HepG2 (cell line): Measurements from ENCODE around the gene GART. TPM values are rescaled to one million over a fixed set of nuclear protein-coding genes. Genes with fewer than 3 reads are reported as not detected.
A peak's percentile ranks its signal among the peaks of the same experiment; 100 is the strongest.

Experiments
- EHMT2 ChIP-seq: fragments of 200-600 bp; sonication (generic); IDR thresholded peaks from 2 replicates; pipeline ENCODE4 v1.7.0; 2017; ENCODE audit warnings: antibody characterized with exemption, low read depth, low read length, borderline replicate concordance
- GFI1 ChIP-seq: sonication (generic); formaldehyde crosslinking; IDR thresholded peaks from 2 replicates; pipeline ENCODE4 v1.5.0; 2020; ENCODE audit warnings: missing genetic modification reagents, mild to moderate bottlenecking, borderline replicate concordance
- KMT2A ChIP-seq: sonication (generic); formaldehyde crosslinking; IDR thresholded peaks from 2 replicates; pipeline ENCODE4 v1.4.0; 2020; ENCODE audit warnings: missing genetic modification reagents
- NKX3-1 ChIP-seq: sonication (generic); formaldehyde crosslinking; IDR thresholded peaks from 2 replicates; pipeline ENCODE4 v1.5.0; 2020; ENCODE audit warnings: missing genetic modification reagents
- SNRNP70 ChIP-seq: fragments of 200-400 bp; formaldehyde crosslinking; IDR thresholded peaks from 2 replicates; pipeline ENCODE4 v1.6.1; 2017; ENCODE audit warnings: mild to moderate bottlenecking, low read depth, low read length, moderate library complexity
- SUZ12 ChIP-seq: fragments of 150-350 bp; IDR thresholded peaks from 2 replicates; pipeline ENCODE4 v1.6.1; 2014; ENCODE audit warnings: low read depth, low read length
- ZFP36L1 ChIP-seq: sonication (generic); formaldehyde crosslinking; IDR thresholded peaks from 2 replicates; pipeline ENCODE4 v1.8.0; 2022; ENCODE audit warnings: mild to moderate bottlenecking, missing genetic modification reagents, moderate library complexity
- ZNF350 ChIP-seq: sonication (generic); formaldehyde crosslinking; IDR thresholded peaks from 2 replicates; pipeline ENCODE4 v1.4.0; 2020; ENCODE audit warnings: mild to moderate bottlenecking, low read depth, missing genetic modification reagents, borderline replicate concordance
- ZNF543 ChIP-seq: sonication (generic); formaldehyde crosslinking; IDR thresholded peaks from 2 replicates; pipeline ENCODE4 v1.4.0; 2020; ENCODE audit warnings: mild to moderate bottlenecking, missing genetic modification reagents
- ZNF558 ChIP-seq: sonication (generic); formaldehyde crosslinking; IDR thresholded peaks from 2 replicates; pipeline ENCODE4 v1.9.0; 2022; ENCODE audit warnings: mild to moderate bottlenecking, missing genetic modification reagents, borderline replicate concordance
- ZNF605 ChIP-seq: sonication (generic); formaldehyde crosslinking; IDR thresholded peaks from 2 replicates; pipeline ENCODE4 v1.8.0; 2022; ENCODE audit warnings: mild to moderate bottlenecking, missing genetic modification reagents
- ZNF660 ChIP-seq: sonication (generic); formaldehyde crosslinking; IDR thresholded peaks from 2 replicates; pipeline ENCODE4 v1.5.1; 2020; ENCODE audit warnings: mild to moderate bottlenecking, low read depth, missing genetic modification reagents, borderline replicate concordance
- polyA plus RNA-seq, 8 experiments: library from polyadenylated mRNA; depleted of rRNA in 3 of 8; stranded (reverse) in 7 of 8; unstranded in 1 of 8; fragments of >200 nt; fragmentation: Illumina TruSeq in 4 of 8; extraction: Trizol in 4 of 8; gene quantifications; 2 replicates each; pipeline versions ENCODE4 v1.2.1 to v1.2.3, GENCODE V29; 2011 to 2016; ENCODE audit warnings: low read depth in 4 of 8, missing spikeins in 1 of 8, mixed read lengths in 1 of 8; ENCODE audit not compliant: insufficient read depth in 1 of 8
- total RNA-seq, 5 experiments: library from RNA; depleted of rRNA; stranded (reverse); fragments of >200 nt; fragmentation: Illumina TruSeq; extraction: Trizol; gene quantifications; 2 replicates each; pipeline ENCODE4 v1.2.3, GENCODE V29; 2016; ENCODE audit warnings: low read depth in 1 of 5
- TF ChIP-seq, protein P1 (sequence below): sonication (generic); formaldehyde crosslinking; conservative IDR thresholded peaks from 2 replicates; pipeline ENCODE4 v1.4.0; 2020; ENCODE audit warnings: missing genetic modification reagents
- TF ChIP-seq, protein P2 (sequence below): sonication (generic); formaldehyde crosslinking; conservative IDR thresholded peaks from 2 replicates; pipeline ENCODE4 v1.4.0; 2020; ENCODE audit warnings: mild to moderate bottlenecking, missing genetic modification reagents, moderate library complexity
- TF ChIP-seq, protein P3 (sequence below): sonication (generic); formaldehyde crosslinking; IDR thresholded peaks from 2 replicates; pipeline ENCODE4 v1.8.0; 2023; ENCODE audit warnings: mild to moderate bottlenecking, missing genetic modification reagents
- TF ChIP-seq, protein P4 (sequence below): sonication (generic); formaldehyde crosslinking; IDR thresholded peaks from 2 replicates; pipeline ENCODE4 v1.4.0; 2020; ENCODE audit warnings: missing genetic modification reagents, mild to moderate bottlenecking, borderline replicate concordance
- TF ChIP-seq, protein P5 (sequence below): fragments of 450-650 bp; IDR thresholded peaks from 2 replicates; pipeline ENCODE4 v1.6.1; 2016

GART gene
- total and polyA plus RNA-seq, 2 of the 13 experiments (the other 11 are each of a cell fraction or from before 2014, with no cell fraction given), result 17.9 to 109 TPM

DNA sequence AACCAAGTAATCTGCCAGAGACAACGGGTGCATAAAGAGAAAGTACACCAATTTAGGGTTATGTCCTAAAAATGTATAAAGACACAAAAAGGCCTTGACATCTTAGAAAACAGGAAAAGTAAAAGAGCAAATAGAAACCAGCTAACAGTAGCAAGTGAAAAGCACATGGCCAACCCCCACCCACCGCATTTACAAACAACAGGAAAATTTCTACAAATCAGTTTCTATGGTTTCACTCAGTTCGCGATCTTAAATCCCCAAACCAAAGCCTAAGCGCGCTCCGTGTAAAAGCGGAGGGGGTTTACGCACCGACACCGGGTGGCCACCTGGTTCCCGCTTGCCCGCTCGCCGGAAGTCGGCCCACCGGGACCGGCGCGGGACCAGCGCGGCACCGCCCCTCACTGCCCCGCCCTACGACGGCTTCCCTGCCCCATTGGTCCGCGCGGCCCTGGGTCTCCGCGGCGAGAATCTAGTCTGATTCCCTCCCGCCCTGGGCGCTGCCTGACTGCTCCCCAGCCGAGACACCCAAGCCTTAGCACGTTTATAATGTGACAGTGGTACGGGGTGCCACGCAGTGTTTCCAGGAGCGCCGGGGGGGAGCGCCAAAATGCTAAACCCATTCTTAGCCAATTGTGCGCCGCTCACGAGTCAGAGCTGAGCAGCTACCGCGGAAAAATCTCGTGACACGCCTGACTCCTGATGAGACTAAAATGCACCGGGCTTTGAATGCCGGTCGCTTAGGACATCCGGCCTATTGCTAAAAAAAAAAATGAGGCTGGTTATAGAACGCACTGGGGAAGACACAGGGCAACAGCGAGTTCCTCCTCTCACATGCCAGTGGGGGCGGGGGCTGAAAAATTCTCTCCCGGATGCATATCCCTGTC lies at the start of gene GART (continued):
- TF ChIP-seq ZNF605 (CRISPR knock-in tag), result peak; percentile 53; the same call in 1 of the 2 replicates
- TF ChIP-seq KMT2A, result peak; percentile 60; the same call in 1 of the 2 replicates
- no peak for TF ChIP-seq ZNF558 (CRISPR knock-in tag)
- no peak; the same call in 1 of the 2 replicates for TF ChIP-seq ZNF543 (CRISPR knock-in tag)
- peak; percentile 27; the same call in 1 of the 2 replicates for TF ChIP-seq NKX3-1 (CRISPR knock-in tag)
- TF ChIP-seq, protein P1, sequence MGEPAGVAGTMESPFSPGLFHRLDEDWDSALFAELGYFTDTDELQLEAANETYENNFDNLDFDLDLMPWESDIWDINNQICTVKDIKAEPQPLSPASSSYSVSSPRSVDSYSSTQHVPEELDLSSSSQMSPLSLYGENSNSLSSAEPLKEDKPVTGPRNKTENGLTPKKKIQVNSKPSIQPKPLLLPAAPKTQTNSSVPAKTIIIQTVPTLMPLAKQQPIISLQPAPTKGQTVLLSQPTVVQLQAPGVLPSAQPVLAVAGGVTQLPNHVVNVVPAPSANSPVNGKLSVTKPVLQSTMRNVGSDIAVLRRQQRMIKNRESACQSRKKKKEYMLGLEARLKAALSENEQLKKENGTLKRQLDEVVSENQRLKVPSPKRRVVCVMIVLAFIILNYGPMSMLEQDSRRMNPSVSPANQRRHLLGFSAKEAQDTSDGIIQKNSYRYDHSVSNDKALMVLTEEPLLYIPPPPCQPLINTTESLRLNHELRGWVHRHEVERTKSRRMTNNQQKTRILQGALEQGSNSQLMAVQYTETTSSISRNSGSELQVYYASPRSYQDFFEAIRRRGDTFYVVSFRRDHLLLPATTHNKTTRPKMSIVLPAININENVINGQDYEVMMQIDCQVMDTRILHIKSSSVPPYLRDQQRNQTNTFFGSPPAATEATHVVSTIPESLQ (CRISPR knock-in tag), result no peak
- TF ChIP-seq SUZ12, result no peak
- 0 out of 2 replicates have a peak, but pooled peaks have one; percentile 34 for TF ChIP-seq GFI1
- TF ChIP-seq, protein P2, sequence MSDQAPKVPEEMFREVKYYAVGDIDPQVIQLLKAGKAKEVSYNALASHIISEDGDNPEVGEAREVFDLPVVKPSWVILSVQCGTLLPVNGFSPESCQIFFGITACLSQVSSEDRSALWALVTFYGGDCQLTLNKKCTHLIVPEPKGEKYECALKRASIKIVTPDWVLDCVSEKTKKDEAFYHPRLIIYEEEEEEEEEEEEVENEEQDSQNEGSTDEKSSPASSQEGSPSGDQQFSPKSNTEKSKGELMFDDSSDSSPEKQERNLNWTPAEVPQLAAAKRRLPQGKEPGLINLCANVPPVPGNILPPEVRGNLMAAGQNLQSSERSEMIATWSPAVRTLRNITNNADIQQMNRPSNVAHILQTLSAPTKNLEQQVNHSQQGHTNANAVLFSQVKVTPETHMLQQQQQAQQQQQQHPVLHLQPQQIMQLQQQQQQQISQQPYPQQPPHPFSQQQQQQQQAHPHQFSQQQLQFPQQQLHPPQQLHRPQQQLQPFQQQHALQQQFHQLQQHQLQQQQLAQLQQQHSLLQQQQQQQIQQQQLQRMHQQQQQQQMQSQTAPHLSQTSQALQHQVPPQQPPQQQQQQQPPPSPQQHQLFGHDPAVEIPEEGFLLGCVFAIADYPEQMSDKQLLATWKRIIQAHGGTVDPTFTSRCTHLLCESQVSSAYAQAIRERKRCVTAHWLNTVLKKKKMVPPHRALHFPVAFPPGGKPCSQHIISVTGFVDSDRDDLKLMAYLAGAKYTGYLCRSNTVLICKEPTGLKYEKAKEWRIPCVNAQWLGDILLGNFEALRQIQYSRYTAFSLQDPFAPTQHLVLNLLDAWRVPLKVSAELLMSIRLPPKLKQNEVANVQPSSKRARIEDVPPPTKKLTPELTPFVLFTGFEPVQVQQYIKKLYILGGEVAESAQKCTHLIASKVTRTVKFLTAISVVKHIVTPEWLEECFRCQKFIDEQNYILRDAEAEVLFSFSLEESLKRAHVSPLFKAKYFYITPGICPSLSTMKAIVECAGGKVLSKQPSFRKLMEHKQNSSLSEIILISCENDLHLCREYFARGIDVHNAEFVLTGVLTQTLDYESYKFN, result peak; percentile 36
- TF ChIP-seq EHMT2, result no peak
- TF ChIP-seq, protein P3, sequence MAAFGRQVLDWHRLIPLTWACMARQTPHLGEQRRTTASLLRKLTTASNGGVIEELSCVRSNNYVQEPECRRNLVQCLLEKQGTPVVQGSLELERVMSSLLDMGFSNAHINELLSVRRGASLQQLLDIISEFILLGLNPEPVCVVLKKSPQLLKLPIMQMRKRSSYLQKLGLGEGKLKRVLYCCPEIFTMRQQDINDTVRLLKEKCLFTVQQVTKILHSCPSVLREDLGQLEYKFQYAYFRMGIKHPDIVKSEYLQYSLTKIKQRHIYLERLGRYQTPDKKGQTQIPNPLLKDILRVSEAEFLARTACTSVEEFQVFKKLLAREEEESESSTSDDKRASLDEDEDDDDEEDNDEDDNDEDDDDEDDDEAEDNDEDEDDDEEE (CRISPR knock-in tag), result no peak
- no peak for TF ChIP-seq ZFP36L1 (CRISPR knock-in tag)
- TF ChIP-seq, protein P4, sequence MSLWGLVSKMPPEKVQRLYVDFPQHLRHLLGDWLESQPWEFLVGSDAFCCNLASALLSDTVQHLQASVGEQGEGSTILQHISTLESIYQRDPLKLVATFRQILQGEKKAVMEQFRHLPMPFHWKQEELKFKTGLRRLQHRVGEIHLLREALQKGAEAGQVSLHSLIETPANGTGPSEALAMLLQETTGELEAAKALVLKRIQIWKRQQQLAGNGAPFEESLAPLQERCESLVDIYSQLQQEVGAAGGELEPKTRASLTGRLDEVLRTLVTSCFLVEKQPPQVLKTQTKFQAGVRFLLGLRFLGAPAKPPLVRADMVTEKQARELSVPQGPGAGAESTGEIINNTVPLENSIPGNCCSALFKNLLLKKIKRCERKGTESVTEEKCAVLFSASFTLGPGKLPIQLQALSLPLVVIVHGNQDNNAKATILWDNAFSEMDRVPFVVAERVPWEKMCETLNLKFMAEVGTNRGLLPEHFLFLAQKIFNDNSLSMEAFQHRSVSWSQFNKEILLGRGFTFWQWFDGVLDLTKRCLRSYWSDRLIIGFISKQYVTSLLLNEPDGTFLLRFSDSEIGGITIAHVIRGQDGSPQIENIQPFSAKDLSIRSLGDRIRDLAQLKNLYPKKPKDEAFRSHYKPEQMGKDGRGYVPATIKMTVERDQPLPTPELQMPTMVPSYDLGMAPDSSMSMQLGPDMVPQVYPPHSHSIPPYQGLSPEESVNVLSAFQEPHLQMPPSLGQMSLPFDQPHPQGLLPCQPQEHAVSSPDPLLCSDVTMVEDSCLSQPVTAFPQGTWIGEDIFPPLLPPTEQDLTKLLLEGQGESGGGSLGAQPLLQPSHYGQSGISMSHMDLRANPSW (CRISPR knock-in tag), result no peak
- TF ChIP-seq, protein P5, sequence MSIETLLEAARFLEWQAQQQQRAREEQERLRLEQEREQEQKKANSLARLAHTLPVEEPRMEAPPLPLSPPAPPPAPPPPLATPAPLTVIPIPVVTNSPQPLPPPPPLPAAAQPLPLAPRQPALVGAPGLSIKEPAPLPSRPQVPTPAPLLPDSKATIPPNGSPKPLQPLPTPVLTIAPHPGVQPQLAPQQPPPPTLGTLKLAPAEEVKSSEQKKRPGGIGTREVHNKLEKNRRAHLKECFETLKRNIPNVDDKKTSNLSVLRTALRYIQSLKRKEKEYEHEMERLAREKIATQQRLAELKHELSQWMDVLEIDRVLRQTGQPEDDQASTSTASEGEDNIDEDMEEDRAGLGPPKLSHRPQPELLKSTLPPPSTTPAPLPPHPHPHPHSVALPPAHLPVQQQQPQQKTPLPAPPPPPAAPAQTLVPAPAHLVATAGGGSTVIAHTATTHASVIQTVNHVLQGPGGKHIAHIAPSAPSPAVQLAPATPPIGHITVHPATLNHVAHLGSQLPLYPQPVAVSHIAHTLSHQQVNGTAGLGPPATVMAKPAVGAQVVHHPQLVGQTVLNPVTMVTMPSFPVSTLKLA, result peak; percentile 72
- peak; percentile 56; the same call in 1 of the 2 replicates for TF ChIP-seq ZNF350
- TF ChIP-seq SNRNP70, result no peak
- TF ChIP-seq ZNF660 (CRISPR knock-in tag), result no peak
